ENCODE results near the gene MFSD6. TPM values are rescaled to one million over a fixed set of nuclear protein-coding genes. Genes with fewer than 3 reads are reported as not detected.
A peak's percentile ranks its signal among the peaks of the same experiment; 100 is the strongest.

MFSD6 gene
- total RNA-seq, 3 donors from 2014 or later (not counting 1 experiment from before 2014, with no cell fraction given): 36.7 to 50.5 (median 48.0) TPM

DNA sequence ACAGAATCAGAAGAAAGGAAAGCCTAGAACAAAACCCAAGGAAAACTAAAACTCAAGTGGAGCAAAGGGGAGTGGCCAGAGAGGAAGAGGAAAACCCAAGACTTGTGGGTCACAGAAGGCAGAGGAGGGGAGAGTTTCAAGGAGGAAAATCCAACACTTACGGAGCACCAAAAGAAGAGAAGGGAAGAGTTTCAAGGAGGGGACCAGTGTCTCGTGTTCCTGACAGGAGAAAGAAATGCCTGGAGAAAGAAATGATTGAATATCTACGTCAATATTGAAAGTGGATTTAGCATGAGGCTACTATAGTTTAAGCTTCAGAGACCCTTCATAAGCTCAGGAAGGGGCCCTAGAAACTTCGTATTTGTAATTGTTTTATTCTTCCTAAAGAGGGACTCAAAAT, 1.4 kb upstream of the MFSD6 start:
- H3K27me3 ChIP-seq (ENCODE audit: control insufficient read depth, insufficient read depth, low read length): no peaks in the 10 kb centered on the region
- Mint-ChIP-seq H3K4me3 (peak overlapping the region; percentile 83), H3K27me3 (ENCODE audit: low read depth in 2 of 2) (no peaks in the 10 kb centered on the region), H3K27ac (no peak overlapping the region), H3K9me3 (no peaks in the 10 kb centered on the region), H3K36me3 (no peaks in the 10 kb centered on the region), H3K4me1 (peaks cover 18 to 19% of the 10 kb centered on the region in 2 donors)
- no peaks in the 10 kb centered on the region for H3K36me3 ChIP-seq (ENCODE audit: control insufficient read depth, insufficient read depth, low read length)
- TF ChIP-seq, protein P1, sequence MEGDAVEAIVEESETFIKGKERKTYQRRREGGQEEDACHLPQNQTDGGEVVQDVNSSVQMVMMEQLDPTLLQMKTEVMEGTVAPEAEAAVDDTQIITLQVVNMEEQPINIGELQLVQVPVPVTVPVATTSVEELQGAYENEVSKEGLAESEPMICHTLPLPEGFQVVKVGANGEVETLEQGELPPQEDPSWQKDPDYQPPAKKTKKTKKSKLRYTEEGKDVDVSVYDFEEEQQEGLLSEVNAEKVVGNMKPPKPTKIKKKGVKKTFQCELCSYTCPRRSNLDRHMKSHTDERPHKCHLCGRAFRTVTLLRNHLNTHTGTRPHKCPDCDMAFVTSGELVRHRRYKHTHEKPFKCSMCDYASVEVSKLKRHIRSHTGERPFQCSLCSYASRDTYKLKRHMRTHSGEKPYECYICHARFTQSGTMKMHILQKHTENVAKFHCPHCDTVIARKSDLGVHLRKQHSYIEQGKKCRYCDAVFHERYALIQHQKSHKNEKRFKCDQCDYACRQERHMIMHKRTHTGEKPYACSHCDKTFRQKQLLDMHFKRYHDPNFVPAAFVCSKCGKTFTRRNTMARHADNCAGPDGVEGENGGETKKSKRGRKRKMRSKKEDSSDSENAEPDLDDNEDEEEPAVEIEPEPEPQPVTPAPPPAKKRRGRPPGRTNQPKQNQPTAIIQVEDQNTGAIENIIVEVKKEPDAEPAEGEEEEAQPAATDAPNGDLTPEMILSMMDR (IDR thresholded peaks at IDR 0.05): no peak
- peak overlapping the region; percentile 97 for H3K27ac ChIP-seq (ENCODE audit: low read length)
- DNase-seq (peak in 1 of 2 donors; percentile 22), ATAC-seq (no peak)
- H3K4me1 ChIP-seq (ENCODE audit: control insufficient read depth, insufficient read depth, low read length): peaks cover 16% of the 10 kb centered on the region
- no peak overlapping the region for H3K4me3 ChIP-seq (ENCODE audit: low read length)
- 93% methylated on average over 4 of the region's 4 CpGs for WGBS (ENCODE audit: insufficient coverage)
- no peaks in the 10 kb centered on the region for H3K9me3 ChIP-seq (ENCODE audit: control insufficient read depth, insufficient read depth, low read length)
- intact Hi-C loops (cut with micrococcal nuclease): loop anchor here (2.0 to 10.0 kb wide), 3 partner anchors 128 to 622 kb away; partner anchors contain the start of genes NAB1, NEMP2, ORMDL1 and PMS1

DNA sequence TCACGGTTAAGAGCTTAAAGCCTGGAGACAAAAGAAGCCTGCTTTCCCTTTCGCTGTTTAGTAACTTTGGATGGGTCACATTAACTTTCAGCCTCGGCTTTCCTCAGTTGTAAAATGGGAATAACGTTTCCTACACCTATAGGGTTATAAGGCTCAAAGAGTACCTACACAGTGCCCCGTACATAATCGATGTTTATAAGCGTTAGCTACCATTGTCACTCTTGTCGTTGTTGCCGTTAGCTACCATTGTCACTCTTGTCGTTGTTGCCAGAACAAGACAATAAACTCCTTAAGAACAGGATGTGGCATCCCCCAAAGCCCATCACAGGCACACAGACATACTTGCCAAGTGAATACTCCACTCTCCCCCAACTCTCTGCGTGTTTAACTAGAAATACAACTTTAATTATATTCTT, 901 bp upstream of the MFSD6 start:
- H3K27ac ChIP-seq (ENCODE audit: low read length): peak overlapping the region; percentile 97
- H3K4me1 ChIP-seq (ENCODE audit: control insufficient read depth, insufficient read depth, low read length): peaks cover 16% of the 10 kb centered on the region
- H3K36me3 ChIP-seq (ENCODE audit: control insufficient read depth, insufficient read depth, low read length): no peaks in the 10 kb centered on the region
- WGBS (ENCODE audit: insufficient coverage): 36% methylated on average over 11 of the region's 11 CpGs
- intact Hi-C loops (cut with micrococcal nuclease): loop anchor here (2.0 to 10.0 kb wide), 3 partner anchors 128 to 622 kb away; partner anchors contain the start of genes NAB1, NEMP2, ORMDL1 and PMS1
- no peak overlapping the region for H3K27ac Mint-ChIP-seq
- DNase-seq (peak in 1 of 2 donors; percentile 88), ATAC-seq (peak; percentile 36 to 59 (median 48))
- TF ChIP-seq, protein P1 (IDR thresholded peaks at IDR 0.05): no peak
- no peaks in the 10 kb centered on the region for H3K9me3 ChIP-seq (ENCODE audit: control insufficient read depth, insufficient read depth, low read length)
- H3K36me3 Mint-ChIP-seq: no peaks in the 10 kb centered on the region
- H3K9me3 Mint-ChIP-seq: no peaks in the 10 kb centered on the region
- H3K4me3 ChIP-seq (ENCODE audit: low read length): peak overlapping the region; percentile 40
- H3K27me3 Mint-ChIP-seq (ENCODE audit: low read depth in 2 of 2): no peaks in the 10 kb centered on the region
- H3K27me3 ChIP-seq (ENCODE audit: control insufficient read depth, insufficient read depth, low read length): no peaks in the 10 kb centered on the region
- peaks cover 18 to 19% of the 10 kb centered on the region in 2 donors for H3K4me1 Mint-ChIP-seq
- H3K4me3 Mint-ChIP-seq: peak overlapping the region; percentile 83

DNA sequence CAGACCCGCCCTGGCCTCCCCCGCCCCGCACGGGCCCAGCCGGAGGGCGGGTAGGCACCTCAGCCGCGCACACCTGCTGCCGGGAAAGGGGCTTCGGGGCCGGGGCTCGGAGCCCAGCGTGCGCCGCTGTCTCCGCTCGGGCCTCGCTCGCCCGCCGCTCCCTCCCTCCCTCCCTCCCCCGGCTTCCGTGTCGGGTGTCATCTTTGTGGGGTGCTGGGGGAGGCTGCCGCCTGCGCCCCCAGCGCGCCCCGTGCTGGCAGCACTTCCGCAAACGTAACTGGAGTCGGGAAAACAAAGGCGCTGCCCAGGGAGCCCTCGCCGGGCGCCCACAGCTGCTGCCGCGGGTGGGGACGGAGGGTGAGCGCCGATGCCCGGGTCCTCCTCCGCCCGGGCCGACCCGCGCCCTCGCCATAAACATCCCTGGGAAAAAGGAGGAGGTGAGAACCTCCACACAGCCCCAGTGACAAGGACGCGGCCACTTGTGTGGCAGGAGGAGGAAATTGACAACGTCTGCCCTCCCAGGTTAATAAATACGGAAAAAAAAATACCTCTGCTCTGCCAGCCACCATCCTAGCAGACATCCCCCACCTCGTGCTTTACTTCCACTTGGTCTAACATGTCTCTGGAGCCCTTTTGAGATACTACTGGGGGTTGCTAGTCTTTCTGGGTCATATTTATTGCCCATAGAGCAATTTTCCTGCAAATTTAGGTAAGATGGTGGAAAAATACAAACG, 550 bp downstream of the MFSD6 start:
- Histone ChIP-seq H3K27me3 (ENCODE audit: control insufficient read depth, insufficient read depth, low read length) (no peaks in the 10 kb centered on the region), H3K4me1 (ENCODE audit: control insufficient read depth, insufficient read depth, low read length) (peaks cover 19% of the 10 kb centered on the region), H3K27ac (ENCODE audit: low read length) (peak overlapping the region; percentile 97), H3K4me3 (ENCODE audit: low read length) (peak overlapping the region; percentile 92), H3K36me3 (ENCODE audit: control insufficient read depth, insufficient read depth, low read length) (no peaks in the 10 kb centered on the region), H3K9me3 (ENCODE audit: control insufficient read depth, insufficient read depth, low read length) (no peaks in the 10 kb centered on the region)
- ATAC-seq (peak; percentile 69 to 85 (median 79)), DNase-seq (peak; percentile 59 to 91)
- peak overlapping the region in 1 of 2 donors; percentile 83 for H3K27ac Mint-ChIP-seq
- H3K36me3 Mint-ChIP-seq: no peaks in the 10 kb centered on the region
- no peaks in the 10 kb centered on the region for H3K9me3 Mint-ChIP-seq
- no peaks in the 10 kb centered on the region for H3K27me3 Mint-ChIP-seq (ENCODE audit: low read depth in 2 of 2)
- TF ChIP-seq, protein P1 (IDR thresholded peaks at IDR 0.05): no peak
- under 1% methylated on average over 52 of the region's 54 CpGs for WGBS (ENCODE audit: insufficient coverage)
- H3K4me3 Mint-ChIP-seq: peak overlapping the region; percentile 90
- intact Hi-C loops (cut with micrococcal nuclease): loop anchor here (5.0 to 10.0 kb wide), 2 partner anchors 239 to 624 kb away; partner anchors contain the start of genes NAB1, ORMDL1 and PMS1
- peaks cover 25 to 31% of the 10 kb centered on the region in 2 donors for H3K4me1 Mint-ChIP-seq

Data from natural killer cell (primary cell).